A673 (cell line): Measurements from ENCODE around the gene ATF2.

Experiments
- EZH2 ChIP-seq: fragments of 200-600 bp; sonication (generic); IDR thresholded peaks from 2 replicates; pipeline ENCODE4 v1.6.1; 2017; ENCODE audit warnings: borderline replicate concordance, low read depth, mild to moderate bottlenecking, mixed read lengths, antibody characterized with exemption, low read length; ENCODE audit not compliant: poor library complexity, severe bottlenecking
- TF ChIP-seq, protein P1 (sequence below): fragments of 300-800, 200-600 bp; sonication (generic); conservative IDR thresholded peaks from 2 replicates; pipeline ENCODE4 v1.5.1; 2017; ENCODE audit warnings: low read depth, mild to moderate bottlenecking, antibody characterized with exemption, low read length, moderate library complexity, mixed read lengths

GRCh38 chr2:175076272-175076671, 91.7 kb downstream of the ATF2 start:
- TF ChIP-seq, protein P1, sequence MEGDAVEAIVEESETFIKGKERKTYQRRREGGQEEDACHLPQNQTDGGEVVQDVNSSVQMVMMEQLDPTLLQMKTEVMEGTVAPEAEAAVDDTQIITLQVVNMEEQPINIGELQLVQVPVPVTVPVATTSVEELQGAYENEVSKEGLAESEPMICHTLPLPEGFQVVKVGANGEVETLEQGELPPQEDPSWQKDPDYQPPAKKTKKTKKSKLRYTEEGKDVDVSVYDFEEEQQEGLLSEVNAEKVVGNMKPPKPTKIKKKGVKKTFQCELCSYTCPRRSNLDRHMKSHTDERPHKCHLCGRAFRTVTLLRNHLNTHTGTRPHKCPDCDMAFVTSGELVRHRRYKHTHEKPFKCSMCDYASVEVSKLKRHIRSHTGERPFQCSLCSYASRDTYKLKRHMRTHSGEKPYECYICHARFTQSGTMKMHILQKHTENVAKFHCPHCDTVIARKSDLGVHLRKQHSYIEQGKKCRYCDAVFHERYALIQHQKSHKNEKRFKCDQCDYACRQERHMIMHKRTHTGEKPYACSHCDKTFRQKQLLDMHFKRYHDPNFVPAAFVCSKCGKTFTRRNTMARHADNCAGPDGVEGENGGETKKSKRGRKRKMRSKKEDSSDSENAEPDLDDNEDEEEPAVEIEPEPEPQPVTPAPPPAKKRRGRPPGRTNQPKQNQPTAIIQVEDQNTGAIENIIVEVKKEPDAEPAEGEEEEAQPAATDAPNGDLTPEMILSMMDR: no peak
- TF ChIP-seq EZH2: no peak
